ENCODE results near the gene LRP1B.

LRP1B gene

DNA sequence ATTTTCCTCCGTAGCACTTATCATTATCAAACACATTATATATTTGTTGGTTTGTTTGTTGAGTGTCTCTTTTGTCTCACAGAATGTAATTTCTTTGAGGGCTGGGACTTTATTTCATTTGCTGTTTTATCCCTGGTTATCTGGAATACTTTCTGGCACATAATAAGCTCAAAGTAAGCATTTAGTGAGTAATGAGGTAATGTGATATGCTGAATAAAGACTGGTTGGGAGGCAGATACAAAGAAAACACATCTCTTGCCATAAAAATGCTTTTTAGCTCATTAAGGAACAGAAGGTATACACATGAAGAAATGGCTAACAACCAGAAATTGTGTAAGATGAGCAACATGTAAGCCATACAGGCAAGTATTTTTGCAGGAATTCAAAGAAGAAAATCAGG lies 1411.8 kb downstream of the LRP1B start:
- DNase-seq (ENCODE audit: low read depth): no peak
- TF ChIP-seq CTCF (IDR thresholded peaks at IDR 0.05; ENCODE audit: control insufficient read depth, extremely low read depth, insufficient read depth): no peak
- H3K4me3 ChIP-seq (ENCODE audit: low read depth, low read length): no peak overlapping the region

DNA sequence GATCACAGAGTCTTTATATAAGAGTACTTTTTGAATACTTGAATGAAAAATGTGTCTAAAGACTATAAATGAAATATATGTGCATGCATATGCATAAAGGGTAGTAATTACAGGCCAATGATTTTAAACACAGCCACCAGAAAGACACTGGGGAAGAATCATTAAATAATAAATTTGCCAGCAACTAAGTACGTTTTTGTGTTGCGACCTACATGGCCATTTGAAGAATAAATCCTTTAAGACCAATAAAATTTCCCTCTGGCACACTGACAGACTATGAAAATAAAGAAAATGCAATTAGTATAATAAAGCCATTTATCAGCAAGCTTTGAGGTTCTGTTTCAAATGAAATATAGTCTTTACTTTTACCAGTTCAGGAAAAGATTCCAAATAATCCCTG lies 1413.3 kb downstream of the LRP1B start:
- TF ChIP-seq CTCF (IDR thresholded peaks at IDR 0.05; ENCODE audit: control insufficient read depth, extremely low read depth, insufficient read depth): no peak
- H3K4me3 ChIP-seq (ENCODE audit: low read depth, low read length): no peak overlapping the region
- DNase-seq (ENCODE audit: low read depth): no peak

GRCh38 chr2:140714586-140714985 lies 1416.2 kb downstream of the LRP1B start:
- no peak for TF ChIP-seq CTCF (IDR thresholded peaks at IDR 0.05; ENCODE audit: control insufficient read depth, extremely low read depth, insufficient read depth)
- no peak for DNase-seq (ENCODE audit: low read depth)
- no peak overlapping the region for H3K4me3 ChIP-seq (ENCODE audit: low read depth, low read length)

DNA sequence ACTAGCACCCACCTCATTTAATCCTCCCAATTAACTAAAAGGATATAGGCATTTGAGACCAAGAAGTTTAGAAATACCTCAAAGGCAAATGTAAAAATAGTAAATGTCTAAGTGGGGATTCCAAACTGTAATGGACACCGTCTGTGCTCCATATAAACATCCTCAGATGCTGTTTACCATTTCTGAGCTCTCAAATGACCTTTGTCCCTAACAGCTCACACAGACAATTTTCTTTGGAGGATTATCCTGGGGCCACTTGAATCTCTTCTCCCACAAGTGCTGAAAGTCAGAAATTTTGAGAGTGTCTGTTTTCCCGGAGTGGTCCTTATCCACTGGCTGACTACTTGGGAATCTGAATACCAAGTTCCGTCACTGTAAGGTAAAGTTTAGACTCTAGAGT lies 1418.9 kb downstream of the LRP1B start:
- no peak overlapping the region for H3K4me3 ChIP-seq (ENCODE audit: low read depth, low read length)
- DNase-seq (ENCODE audit: low read depth): no peak
- no peak for TF ChIP-seq CTCF (IDR thresholded peaks at IDR 0.05; ENCODE audit: control insufficient read depth, extremely low read depth, insufficient read depth)

DNA sequence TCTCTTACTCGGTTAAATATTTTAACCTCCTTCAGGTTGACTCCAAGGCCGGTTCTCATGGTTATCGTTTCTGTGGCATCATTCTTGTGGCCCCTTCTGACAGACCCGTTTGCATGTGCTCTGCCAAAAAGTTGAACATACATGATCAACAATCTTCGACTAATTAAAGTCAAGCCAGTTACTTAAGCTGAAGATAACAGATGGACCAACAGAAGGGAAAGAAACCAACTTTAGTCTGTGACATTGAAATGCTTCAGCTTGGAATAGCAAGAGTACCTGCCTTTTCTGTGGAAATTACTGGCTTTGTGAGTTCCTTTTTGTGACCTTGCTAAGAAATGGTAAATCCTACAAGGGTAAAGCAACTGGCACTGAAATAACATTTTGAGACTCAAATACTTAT lies 1429.1 kb downstream of the LRP1B start:
- TF ChIP-seq CTCF (IDR thresholded peaks at IDR 0.05; ENCODE audit: control insufficient read depth, extremely low read depth, insufficient read depth): no peak

DNA sequence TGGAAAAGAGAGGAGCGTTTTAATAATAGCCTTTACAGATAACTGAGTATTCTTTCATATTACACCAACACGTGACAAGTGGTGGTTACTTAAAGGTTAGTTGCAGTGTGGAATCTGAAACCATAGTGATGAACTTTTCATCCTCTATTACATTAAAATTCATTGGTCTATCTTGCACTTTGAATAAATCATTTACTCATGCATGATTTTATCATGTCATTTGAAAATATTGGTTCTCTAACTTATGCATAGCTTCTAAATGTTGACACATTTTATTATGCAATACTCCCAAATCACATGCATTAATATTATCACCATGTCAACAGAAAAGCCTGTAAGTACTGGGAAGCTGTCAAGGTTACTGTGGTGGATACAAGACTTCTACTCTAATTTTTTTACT lies 1432.2 kb downstream of the LRP1B start:
- DNase-seq (ENCODE audit: low read depth): no peak

More for the DNA sequence above, 1429.1 kb downstream of the LRP1B start:
- no peak for DNase-seq (ENCODE audit: low read depth)
- no peak overlapping the region for H3K4me3 ChIP-seq (ENCODE audit: low read depth, low read length)

More for the DNA sequence above, 1432.2 kb downstream of the LRP1B start:
- TF ChIP-seq CTCF (IDR thresholded peaks at IDR 0.05; ENCODE audit: control insufficient read depth, extremely low read depth, insufficient read depth): no peak
- H3K4me3 ChIP-seq (ENCODE audit: low read depth, low read length): no peak overlapping the region

Measured in LNCaP clone FGC (cell line).